ENCODE results near the gene CD1B.

Gene CD1B

GRCh38 chr1:158311066-158311465, 20.3 kb downstream of the CD1B start:
- TF ChIP-seq CTCF (IDR thresholded peaks at IDR 0.05) = no peak

- TF ChIP-seq CTCF (IDR thresholded peaks at IDR 0.05) = no peak
Measured at GRCh38 chr1:158310623-158311022, 20.7 kb downstream of the CD1B start.

- TF ChIP-seq CTCF (IDR thresholded peaks at IDR 0.05) = no peak
Measured at GRCh38 chr1:158295791-158296190, 35.5 kb downstream of the CD1B start.

GRCh38 chr1:158290321-158290844, 40.9 kb downstream of the CD1B start:
- TF ChIP-seq CTCF (IDR thresholded peaks at IDR 0.05) = no peak

- TF ChIP-seq CTCF (IDR thresholded peaks at IDR 0.05) = no peak
Measured at GRCh38 chr1:158289811-158290210, 41.5 kb downstream of the CD1B start, which contains the start of gene CD1C. TSS of gene CD1C (plus strand) at chr1:158289923. CDS start at chr1:158290065, 142 bp downstream.

- no peak for TF ChIP-seq CTCF (IDR thresholded peaks at IDR 0.05)
Measured at GRCh38 chr1:158286941-158287346, 44.4 kb downstream of the CD1B start.

- no peak for TF ChIP-seq CTCF (IDR thresholded peaks at IDR 0.05)
Measured at GRCh38 chr1:158286487-158286886, 44.8 kb downstream of the CD1B start.

- TF ChIP-seq CTCF (IDR thresholded peaks at IDR 0.05) = no peak
Measured at GRCh38 chr1:158285756-158286241, 45.5 kb downstream of the CD1B start.
